Subcutaneous adipose tissue (tissue), 4 donors: Measurements from ENCODE around the gene AGER. TPM values are rescaled to one million over a fixed set of nuclear protein-coding genes. Genes with fewer than 3 reads are reported as not detected.

Experiments
- CTCF ChIP-seq: fragments of 450-650 bp; IDR thresholded peaks from one replicate; pipeline ENCODE4 v1.5.1; 2016; ENCODE audit warnings: low read depth, mild to moderate bottlenecking, control low read depth, antibody characterized with exemption, moderate library complexity
- total RNA-seq, 4 donors: library from RNA; depleted of rRNA; stranded (reverse); fragments of >200 nt; gene quantifications; one replicate each; pipeline ENCODE4 v1.1.0, GENCODE V29; 2016

AGER gene
- total RNA-seq, 4 donors from 2014 or later: 2.4 to 5.5 (median 2.8) TPM

DNA sequence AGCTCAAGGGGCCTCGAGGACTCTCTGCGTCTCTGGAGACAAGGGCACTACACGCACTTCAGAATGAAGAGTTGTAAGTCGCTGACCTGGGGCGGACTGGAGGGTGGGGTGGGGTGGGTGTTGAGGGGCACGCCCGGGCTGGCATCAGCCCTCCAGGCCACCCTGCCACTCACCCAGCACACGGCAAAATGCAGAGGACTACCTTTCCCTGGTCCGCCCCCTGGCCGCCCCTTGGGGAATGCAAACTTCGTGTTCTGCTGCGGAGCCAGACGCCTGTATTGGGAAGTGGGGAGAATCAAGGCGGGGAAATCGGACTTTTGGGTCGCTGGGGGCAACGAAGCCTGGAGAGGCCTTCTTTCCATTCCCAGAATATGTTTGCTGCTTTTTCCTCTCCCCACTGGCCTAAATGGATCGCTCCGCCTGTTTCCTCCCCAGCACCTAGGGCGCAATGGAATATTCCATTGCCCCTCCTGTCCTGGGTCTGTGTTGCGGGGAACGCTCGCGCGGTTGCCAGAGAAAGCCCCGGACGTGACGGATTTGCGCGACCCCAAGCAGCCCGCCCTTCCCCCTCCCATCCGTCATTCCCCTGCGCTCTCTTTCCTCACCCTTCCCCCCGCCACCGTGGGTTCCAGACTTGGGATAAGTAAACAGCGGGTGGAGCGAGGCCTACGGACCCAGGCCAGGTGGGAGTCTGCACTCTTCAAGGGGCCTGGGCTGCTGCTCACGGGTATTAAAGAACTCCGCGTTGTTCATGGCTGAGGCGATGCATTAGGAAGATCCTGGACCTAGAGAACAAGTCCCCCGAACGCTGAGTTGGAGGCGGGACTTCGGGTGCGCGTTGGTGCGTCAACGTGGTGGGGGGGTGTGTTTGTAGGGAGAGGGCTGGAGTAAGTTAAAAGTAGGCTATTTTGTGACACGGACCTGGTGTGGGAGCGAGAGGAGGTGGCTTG lies 30.2 kb downstream of the AGER start, which contains the start of gene PPT2:
Gene PPT2, plus strand, starts transcription at position 578 of the 950 bp plus-strand sequence. CDS start 454 bp downstream, outside the sequence.
- no peak for TF ChIP-seq CTCF

DNA sequence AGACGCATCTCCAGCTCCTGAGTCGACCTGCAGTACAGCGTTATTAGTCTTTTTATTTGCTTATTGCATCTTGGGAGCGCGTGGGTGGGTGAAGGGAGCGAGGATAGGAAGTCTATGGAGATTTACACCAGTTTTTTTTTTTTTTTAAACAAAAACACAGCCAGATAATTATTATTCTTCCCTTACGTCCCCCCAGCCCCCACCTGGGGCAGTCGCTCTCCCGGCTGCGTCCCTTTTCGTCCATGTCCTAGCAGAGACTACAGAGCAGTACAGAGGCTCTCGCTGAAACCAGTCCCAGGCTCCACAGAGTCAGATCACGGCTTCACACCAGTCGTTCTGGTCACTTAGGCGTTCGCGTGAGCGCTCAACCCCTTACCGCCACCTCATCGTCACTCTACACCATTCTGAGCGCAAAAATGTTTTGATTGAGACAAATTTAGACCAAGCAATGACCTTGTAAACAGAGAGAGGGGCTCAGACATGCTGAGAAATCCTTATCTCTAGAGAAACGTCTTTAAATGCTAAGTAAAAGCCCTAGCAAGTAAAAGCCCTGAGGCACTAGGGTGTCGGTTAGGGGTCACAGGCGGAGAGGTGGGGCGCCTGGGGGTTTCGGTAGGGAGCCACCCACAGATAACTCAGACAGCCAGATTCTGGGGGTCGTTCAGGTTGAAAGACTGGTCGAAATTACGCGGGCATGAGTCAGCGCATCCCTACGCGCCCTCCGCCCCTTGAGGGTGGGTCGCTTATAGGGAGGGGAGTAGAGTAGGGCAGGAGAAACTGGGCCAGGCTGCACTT lies 31.1 kb downstream of the AGER start:
- no peak for TF ChIP-seq CTCF

- TF ChIP-seq CTCF: no peak
Observed at GRCh38 chr6:32151863-32152768, 31.9 kb downstream of the AGER start, which contains the start of gene PRRT1. TSS of gene PRRT1 (minus strand) at chr6:32151939. CDS start at chr6:32151827, 112 bp downstream.

DNA sequence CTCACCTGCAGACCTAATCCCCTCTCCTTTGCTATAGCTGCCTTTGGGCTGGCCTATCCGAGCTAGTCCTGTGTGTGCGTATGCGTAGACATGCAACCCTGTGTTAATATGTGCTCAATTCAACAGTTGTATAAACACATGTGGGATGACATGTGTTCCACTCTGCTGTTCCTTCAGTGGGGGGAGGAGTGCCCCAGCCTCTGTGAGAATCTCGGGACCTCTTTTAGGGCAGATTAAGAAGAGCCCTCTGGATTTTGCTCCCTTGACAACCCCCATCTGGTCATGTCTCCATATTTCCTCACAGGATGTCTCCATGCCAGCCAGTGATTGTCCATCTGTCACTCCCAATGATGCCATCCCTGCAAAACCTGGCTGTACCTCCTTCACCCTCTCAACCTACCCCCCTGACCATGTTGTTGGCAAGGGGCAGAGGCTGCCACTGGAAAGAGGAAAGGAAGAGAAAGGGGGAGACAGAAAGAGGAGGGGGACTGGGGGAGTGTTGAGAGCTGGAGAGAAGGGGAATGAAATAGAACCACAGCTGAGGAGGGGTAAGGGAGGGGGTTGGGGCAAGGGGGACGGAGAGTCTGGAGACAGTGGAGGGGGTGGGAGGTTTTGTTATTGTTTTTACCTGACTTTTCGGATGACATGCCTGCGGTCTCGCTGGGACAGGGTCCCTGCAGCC lies 32.7 kb downstream of the AGER start:
- TF ChIP-seq CTCF: no peak

DNA sequence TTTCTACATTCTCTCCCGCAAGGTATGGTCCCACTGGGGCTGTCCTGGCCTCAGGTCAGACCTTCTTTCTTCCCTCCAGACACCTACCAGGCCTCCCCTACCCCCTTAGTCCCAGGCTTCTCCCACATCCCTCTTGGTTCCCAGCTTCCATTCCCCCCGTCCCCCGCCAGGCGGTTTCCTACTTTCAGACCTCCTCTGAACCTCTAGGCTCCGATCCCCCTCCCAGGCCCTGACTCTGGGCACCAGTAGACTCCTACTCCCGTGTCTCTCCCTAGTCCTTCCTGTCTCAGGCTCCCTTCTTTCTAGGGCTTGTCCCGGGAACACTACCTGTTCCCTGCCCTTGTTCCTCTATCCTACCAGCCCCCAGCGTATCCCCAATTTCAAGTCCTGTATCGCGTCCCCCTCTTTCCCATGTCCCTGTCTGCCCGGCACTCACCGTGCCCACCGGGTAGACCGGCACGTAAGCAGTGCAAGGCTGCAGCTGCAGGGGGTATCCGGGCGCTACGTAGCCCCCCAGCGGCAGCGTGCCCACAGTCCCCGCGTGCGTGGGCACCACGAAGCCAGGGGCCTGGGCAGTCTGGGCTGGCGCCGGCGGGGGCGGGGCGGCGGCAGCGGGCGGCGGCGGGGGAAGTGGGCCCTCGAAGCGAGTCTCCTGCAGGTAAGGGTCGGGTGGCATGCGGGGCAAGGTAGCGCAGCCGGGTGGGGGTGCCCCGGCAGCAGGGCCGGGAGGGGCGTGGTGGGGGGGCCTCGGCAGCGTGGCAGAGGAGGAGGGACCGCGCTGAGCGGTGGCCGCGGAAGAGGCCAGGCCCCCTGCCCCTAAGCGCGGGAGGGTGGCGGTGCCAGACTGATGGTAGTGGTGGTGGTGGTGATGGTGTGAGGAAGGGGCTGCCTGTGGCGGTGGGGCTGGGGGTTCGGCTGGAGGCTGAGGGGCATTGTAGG lies 33.9 kb downstream of the AGER start:
- no peak for TF ChIP-seq CTCF
